GM12878 (cell line): ENCODE measurements around the gene BACE1-AS. TPM values are rescaled to one million over a fixed set of nuclear protein-coding genes. Genes with fewer than 3 reads are reported as not detected.
A peak's percentile ranks its signal among the peaks of the same experiment; 100 is the strongest.
"Not testable (repeated sequence)": the region's sequence is repeated elsewhere in the genome, so short reads cannot be mapped to it uniquely, and the experiment has no call there.

Experiments
- ATAC-seq: fragments of 200-7000 bp; cut with Tn5 transposase; 3 replicates; pipeline ENCODE4 v1.9.1; 2020; ENCODE audit warnings: mild to moderate bottlenecking, moderate library complexity
- BruUV-seq: library from RNA; stranded (reverse); fragments of 400-500 nt; replicated peaks from 2 replicates; lab custom pipeline; 2021; lab: Mats Ljungman, UMichigan
- CTCF ChIA-PET: fragments of 300-600 bp; sonication (Branson Sonifier 250); formaldehyde crosslinking; extraction: SDS; loops from one replicate; lab custom pipeline; 2021; ENCODE audit warnings: inconsistent platforms; lab: Yijun Ruan, JAX
- POLR2A ChIA-PET: fragments of 350-600 bp; formaldehyde crosslinking; extraction: SDS; loops from one replicate; lab custom pipeline; 2021; ENCODE audit warnings: inconsistent platforms; lab: Charles Lee
- RAD21 ChIA-PET: fragments of 300-600 bp; sonication (Branson Sonifier 250); formaldehyde crosslinking; loops from one replicate; lab custom pipeline; 2023; ENCODE audit warnings: antibody characterized with exemption; ENCODE audit not compliant: unreplicated experiment; lab: Charles Lee
- SMC1A ChIA-PET: fragments of 300-600 bp; sonication (Branson Sonifier 250); formaldehyde crosslinking; loops from one replicate; lab custom pipeline; 2023; ENCODE audit not compliant: unreplicated experiment, uncharacterized antibody; lab: Charles Lee
- DNase-seq: peaks from one replicate; pipeline ENCODE4 v3.0.0-alpha.2; 2011; ENCODE audit warnings: low read depth, low spot score
- FAIRE-seq: peaks from 3 replicates; lab custom pipeline; 2011; peaks lifted over from hg19 to GRCh38; lab: Jason Lieb, UNC
- H2AFZ ChIP-seq: 2 replicates; pipeline ENCODE4 v1.6.0; 2011; ENCODE audit warnings: low read depth, low read length, control low read depth; ENCODE audit not compliant: control insufficient read depth
- H3K27ac ChIP-seq: 2 replicates; pipeline ENCODE4 v1.5.1; 2011; ENCODE audit warnings: control low read depth; ENCODE audit not compliant: control insufficient read depth, insufficient read depth
- H3K27me3 ChIP-seq, 2 experiments: replicated peaks in 1 of 2; 2 replicates each; pipeline versions ENCODE4 v1.6.0 to v1.6.1; 2011; ENCODE audit warnings: low read length in 1 of 2; ENCODE audit not compliant: control insufficient read depth in 2 of 2, insufficient read depth in 2 of 2
- H3K36me3 ChIP-seq, 2 experiments: 2 replicates each; pipeline ENCODE4 v1.5.1; 2011; ENCODE audit warnings: low read length in 1 of 2; ENCODE audit not compliant: control insufficient read depth in 2 of 2, insufficient read depth in 2 of 2
- H3K4me1 ChIP-seq: 2 replicates; pipeline ENCODE4 v1.6.1; 2011; ENCODE audit warnings: mild to moderate bottlenecking, low read length, moderate library complexity, mixed read lengths; ENCODE audit not compliant: control insufficient read depth, insufficient read depth
- H3K4me2 ChIP-seq: 2 replicates; pipeline ENCODE4 v1.6.0; 2011; ENCODE audit warnings: control low read depth; ENCODE audit not compliant: control insufficient read depth, insufficient read depth
- H3K4me3 ChIP-seq: fragments of 200-600 bp; sonication (generic); 2 replicates; pipeline ENCODE4 v1.5.1; 2016
- H3K79me2 ChIP-seq: 2 replicates; pipeline ENCODE4 v1.6.0; 2011; ENCODE audit warnings: low read length; ENCODE audit not compliant: control insufficient read depth, insufficient read depth
- H3K9ac ChIP-seq: 2 replicates; pipeline ENCODE4 v1.8.0; 2011; ENCODE audit warnings: low read length, control low read depth, mixed read lengths; ENCODE audit not compliant: control insufficient read depth, insufficient read depth
- H3K9me3 ChIP-seq: replicated peaks from 3 replicates; pipeline ENCODE4 v1.5.1; 2011; ENCODE audit warnings: mild to moderate bottlenecking, low read length; ENCODE audit not compliant: control insufficient read depth, insufficient read depth
- H4K20me1 ChIP-seq: 2 replicates; pipeline ENCODE4 v1.6.0; 2011; ENCODE audit not compliant: control insufficient read depth, insufficient read depth
- CHD4 ChIP-seq: fragments of 200-600 bp; sonication (generic); IDR thresholded peaks from 2 replicates; pipeline ENCODE4 v1.6.1; 2016; ENCODE audit warnings: mild to moderate bottlenecking
- HDGF ChIP-seq: fragments of 450-650 bp; IDR thresholded peaks from 2 replicates; pipeline ENCODE4 v1.6.1; 2016; ENCODE audit warnings: antibody characterized with exemption
- PML ChIP-seq: IDR thresholded peaks from 2 replicates; pipeline ENCODE4 v1.6.1; 2012; ENCODE audit warnings: low read length, inconsistent platforms
- POLR2A ChIP-seq: IDR thresholded peaks from 2 replicates; pipeline ENCODE4 v1.6.1; 2011; ENCODE audit warnings: low read depth, mild to moderate bottlenecking, low read length
- RUNX3 ChIP-seq: IDR thresholded peaks from 2 replicates; pipeline ENCODE4 v1.6.1; 2012; ENCODE audit warnings: low read length, inconsistent platforms
- WGBS: methylation state at CpG from one replicate; pipeline ENCODE4 v1.1.6; 2016; ENCODE audit warnings: low lambda C conversion rate; ENCODE audit not compliant: insufficient replicate concordance, insufficient coverage; ENCODE audit errors: missing lambda C conversion rate; 5-methylcytosine and 5-hydroxymethylcytosine counted together
- in situ Hi-C: fragments of 300-500 bp; cut with MboI; formaldehyde crosslinking; loops from 9 replicates; pipeline ENCODE4 v1.14.3; 2018; ENCODE audit warnings: mixed read lengths
- intact Hi-C: fragments of 100-400 bp; cut with micrococcal nuclease; formaldehyde crosslinking; loops from one replicate; pipeline ENCODE4 v1.14.2; 2022; ENCODE audit not compliant: unreplicated experiment
- polyA plus RNA-seq, 11 experiments: library from polyadenylated mRNA; depleted of rRNA in 4 of 11; unstranded in 6 of 11; stranded (reverse) in 5 of 11; fragments of >200 nt; fragmentation: Nextera tagmentation in 4 of 11; fragmentation: Illumina TruSeq in 1 of 11; extraction: Ambion mirVana in 4 of 11; extraction: Trizol in 1 of 11; gene quantifications; 1 replicate in 1 of 11; 2 replicates in 10 of 11; pipeline versions ENCODE4 v1.2.1 to v1.2.3, GENCODE V29; 2011 to 2016; ENCODE audit warnings: inconsistent platforms in 2 of 11, missing spikeins in 2 of 11, low read depth in 1 of 11
- total RNA-seq, 4 experiments: library from RNA; depleted of rRNA in 3 of 4; stranded (reverse); fragments of >200 nt in 3 of 4; fragmentation: Illumina TruSeq in 1 of 4; extraction: Trizol in 1 of 4; gene quantifications; 2 replicates each; pipeline versions ENCODE4 v1.2.1 to v1.2.3, GENCODE V29; 2013 to 2021
- TF ChIP-seq, protein P1 (sequence below): fragments of 450-650 bp; IDR thresholded peaks from 2 replicates; pipeline ENCODE4 v1.6.1; 2016; ENCODE audit warnings: mild to moderate bottlenecking

BACE1-AS gene
- total and polyA plus RNA-seq, 10 of the 15 experiments (the other 5 are each of a cell fraction or from before 2014, with no cell fraction given), result 2.0 to 6.7 (median 3.9) TPM

DNA sequence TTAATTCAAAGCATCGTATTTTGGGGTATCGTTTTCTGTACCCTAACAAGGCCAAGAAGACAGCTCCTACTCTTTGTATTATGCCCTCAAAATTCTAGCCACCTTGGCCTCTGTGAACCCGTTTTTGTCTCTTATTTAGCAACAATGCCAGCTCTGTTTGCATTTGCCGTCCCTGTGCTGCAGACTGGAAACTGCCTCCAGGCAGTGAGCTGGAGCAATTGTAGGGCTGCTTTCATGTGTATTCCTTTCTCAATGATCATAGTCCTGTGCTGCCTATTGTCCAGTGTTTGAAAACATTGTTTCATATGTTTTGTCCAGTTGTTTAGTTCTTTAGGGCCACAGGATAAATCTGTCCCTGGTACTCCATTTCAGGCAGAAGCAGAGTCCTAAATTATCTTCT lies 19.9 kb upstream of the BACE1-AS start:
- POLR2A ChIA-PET, result no interaction called here
- no peaks in the 10 kb centered on the region for H4K20me1 ChIP-seq
- H3K9ac ChIP-seq, result no peak overlapping the region
- FAIRE-seq (no peak), ATAC-seq (no peak)
- H3K4me3 ChIP-seq, result no peak overlapping the region
- H3K4me1 ChIP-seq, result no peaks in the 10 kb centered on the region
- no TSS peak for BruUV-seq
- in situ Hi-C loops, result no loop called here
- RAD21 ChIA-PET, result no interaction called here
- 98% methylated on average over 4 of the region's 4 CpGs for WGBS
- no peak overlapping the region for H3K4me2 ChIP-seq
- CTCF ChIA-PET, result no interaction called here
- TF ChIP-seq POLR2A (no peak), PML (no peak), CHD4 (no peak), HDGF (no peak)
- TF ChIP-seq, protein P1, sequence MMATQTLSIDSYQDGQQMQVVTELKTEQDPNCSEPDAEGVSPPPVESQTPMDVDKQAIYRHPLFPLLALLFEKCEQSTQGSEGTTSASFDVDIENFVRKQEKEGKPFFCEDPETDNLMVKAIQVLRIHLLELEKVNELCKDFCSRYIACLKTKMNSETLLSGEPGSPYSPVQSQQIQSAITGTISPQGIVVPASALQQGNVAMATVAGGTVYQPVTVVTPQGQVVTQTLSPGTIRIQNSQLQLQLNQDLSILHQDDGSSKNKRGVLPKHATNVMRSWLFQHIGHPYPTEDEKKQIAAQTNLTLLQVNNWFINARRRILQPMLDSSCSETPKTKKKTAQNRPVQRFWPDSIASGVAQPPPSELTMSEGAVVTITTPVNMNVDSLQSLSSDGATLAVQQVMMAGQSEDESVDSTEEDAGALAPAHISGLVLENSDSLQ, result no peak
- TF ChIP-seq, all 136 proteins: peak for 0
- no peak for DNase-seq
- H3K27me3 ChIP-seq, result no peaks in the 10 kb centered on the region
- H2AFZ ChIP-seq, result no peak overlapping the region
- no peaks in the 10 kb centered on the region for H3K79me2 ChIP-seq
- H3K27ac ChIP-seq, result no peak overlapping the region
- intact Hi-C loops, result no loop called here
- SMC1A ChIA-PET, result no interaction called here
- no peaks in the 10 kb centered on the region; a peak in 1 of 4 replicates for H3K36me3 ChIP-seq
- no peaks in the 10 kb centered on the region for H3K9me3 ChIP-seq

DNA sequence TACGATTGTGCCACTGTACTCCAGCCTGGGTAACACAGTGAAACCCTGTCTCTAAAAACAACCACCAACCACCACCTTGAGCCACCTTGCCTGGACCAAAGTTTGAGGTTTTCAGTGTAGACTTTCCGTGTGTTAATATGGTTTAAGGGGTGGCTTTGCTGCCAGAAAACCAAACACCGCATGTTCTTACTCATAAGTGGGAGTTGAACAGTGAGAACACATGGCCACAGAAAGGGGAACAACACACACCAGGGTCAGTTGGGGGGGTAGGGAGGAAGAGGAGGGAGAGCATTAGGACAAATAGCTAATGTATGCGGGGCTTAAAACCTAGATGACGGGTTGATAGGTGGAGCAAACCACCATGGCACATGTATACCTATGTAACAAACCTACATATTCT lies 19.0 kb upstream of the BACE1-AS start:
- RAD21 ChIA-PET, result not testable (repeated sequence)

More for the DNA sequence above, 19.0 kb upstream of the BACE1-AS start:
- 59% methylated on average over 5 of the region's 5 CpGs for WGBS
- SMC1A ChIA-PET, H4K20me1 ChIP-seq, H3K4me3 ChIP-seq, ATAC-seq, CTCF ChIA-PET, intact Hi-C loops, H3K36me3 ChIP-seq, DNase-seq: not testable (repeated sequence)
- TF ChIP-seq RUNX3, result peak; percentile 6; the same call in 1 of the 2 replicates
- TF ChIP-seq, all 136 proteins: peak for 1; not testable (repeated sequence) for 135
- H2AFZ ChIP-seq, FAIRE-seq, POLR2A ChIA-PET, H3K9ac ChIP-seq, in situ Hi-C loops, H3K4me1 ChIP-seq, H3K27me3 ChIP-seq, H3K4me2 ChIP-seq, BruUV-seq, H3K79me2 ChIP-seq, H3K27ac ChIP-seq, H3K9me3 ChIP-seq: not testable (repeated sequence)
